Chondrocyte (in vitro differentiated cells): Measurements from ENCODE around the gene PBRM1. TPM values are rescaled to one million over a fixed set of nuclear protein-coding genes. Genes with fewer than 3 reads are reported as not detected.

Experiments
- DNase-seq: peaks from one replicate; pipeline ENCODE4 v3.0.0; 2021; ENCODE audit warnings: mixed read lengths, low spot score
- H3K27ac Mint-ChIP-seq: one replicate; pipeline ENCODE4 v1.8.0; 2021; ENCODE audit warnings: mild to moderate bottlenecking, moderate library complexity, mixed read lengths; ENCODE audit not compliant: unreplicated experiment
- H3K27me3 Mint-ChIP-seq: 2 replicates; pipeline ENCODE4 v1.8.0; 2021; ENCODE audit warnings: low read depth, mixed read lengths
- H3K36me3 Mint-ChIP-seq: 2 replicates; pipeline ENCODE4 v1.8.0; 2021; ENCODE audit warnings: low read depth, mixed read lengths
- H3K4me1 Mint-ChIP-seq: 2 replicates; pipeline ENCODE4 v1.8.0; 2021; ENCODE audit warnings: low read depth, mild to moderate bottlenecking, mixed read lengths
- H3K4me3 Mint-ChIP-seq: one replicate; pipeline ENCODE4 v1.8.0; 2021; ENCODE audit warnings: mild to moderate bottlenecking, moderate library complexity, mixed read lengths; ENCODE audit not compliant: unreplicated experiment
- H3K9me3 Mint-ChIP-seq: 2 replicates; pipeline ENCODE4 v1.8.0; 2021; ENCODE audit warnings: low read depth, mixed read lengths
- total RNA-seq: library from RNA; stranded (reverse); gene quantifications from 3 replicates; pipeline ENCODE4 v1.2.1, GENCODE V29; 2021
- TF ChIP-seq, protein P1 (sequence below): fragments of 200-600 bp; sonication (generic); IDR thresholded peaks from 2 replicates; pipeline ENCODE4 v1.5.0; 2021; ENCODE audit warnings: antibody characterized with exemption, mild to moderate bottlenecking, moderate library complexity

PBRM1 gene
- total RNA-seq, 1 donor from 2014 or later: 69.0 TPM

DNA sequence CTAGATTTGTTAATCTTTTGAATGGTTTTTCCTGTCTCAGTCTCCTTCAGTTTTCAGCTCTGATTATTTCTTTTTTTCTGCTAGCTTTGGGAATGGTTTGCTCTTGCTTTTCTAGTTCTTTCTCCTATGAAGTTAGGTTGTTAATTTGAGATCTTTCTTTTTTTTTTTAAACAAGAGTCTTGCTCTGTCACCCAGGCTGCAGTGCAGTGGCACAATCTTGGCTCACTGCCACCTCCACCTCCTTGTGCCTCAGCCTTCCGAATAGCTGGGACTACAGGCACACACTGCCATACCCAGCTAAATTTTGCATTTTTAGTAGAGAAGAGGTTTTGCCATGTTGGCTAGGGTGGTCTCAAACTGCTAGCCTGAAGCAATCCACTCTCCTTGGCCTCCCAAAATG, 92.6 kb downstream of the PBRM1 start:
- Mint-ChIP-seq H3K4me1 (no peaks in the 10 kb centered on the region), H3K36me3 (peaks cover 39% of the 10 kb centered on the region), H3K27ac (no peak overlapping the region), H3K4me3 (no peak overlapping the region), H3K9me3 (no peaks in the 10 kb centered on the region), H3K27me3 (no peaks in the 10 kb centered on the region)
- DNase-seq: no peak
- TF ChIP-seq, protein P1, sequence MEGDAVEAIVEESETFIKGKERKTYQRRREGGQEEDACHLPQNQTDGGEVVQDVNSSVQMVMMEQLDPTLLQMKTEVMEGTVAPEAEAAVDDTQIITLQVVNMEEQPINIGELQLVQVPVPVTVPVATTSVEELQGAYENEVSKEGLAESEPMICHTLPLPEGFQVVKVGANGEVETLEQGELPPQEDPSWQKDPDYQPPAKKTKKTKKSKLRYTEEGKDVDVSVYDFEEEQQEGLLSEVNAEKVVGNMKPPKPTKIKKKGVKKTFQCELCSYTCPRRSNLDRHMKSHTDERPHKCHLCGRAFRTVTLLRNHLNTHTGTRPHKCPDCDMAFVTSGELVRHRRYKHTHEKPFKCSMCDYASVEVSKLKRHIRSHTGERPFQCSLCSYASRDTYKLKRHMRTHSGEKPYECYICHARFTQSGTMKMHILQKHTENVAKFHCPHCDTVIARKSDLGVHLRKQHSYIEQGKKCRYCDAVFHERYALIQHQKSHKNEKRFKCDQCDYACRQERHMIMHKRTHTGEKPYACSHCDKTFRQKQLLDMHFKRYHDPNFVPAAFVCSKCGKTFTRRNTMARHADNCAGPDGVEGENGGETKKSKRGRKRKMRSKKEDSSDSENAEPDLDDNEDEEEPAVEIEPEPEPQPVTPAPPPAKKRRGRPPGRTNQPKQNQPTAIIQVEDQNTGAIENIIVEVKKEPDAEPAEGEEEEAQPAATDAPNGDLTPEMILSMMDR: no peak

DNA sequence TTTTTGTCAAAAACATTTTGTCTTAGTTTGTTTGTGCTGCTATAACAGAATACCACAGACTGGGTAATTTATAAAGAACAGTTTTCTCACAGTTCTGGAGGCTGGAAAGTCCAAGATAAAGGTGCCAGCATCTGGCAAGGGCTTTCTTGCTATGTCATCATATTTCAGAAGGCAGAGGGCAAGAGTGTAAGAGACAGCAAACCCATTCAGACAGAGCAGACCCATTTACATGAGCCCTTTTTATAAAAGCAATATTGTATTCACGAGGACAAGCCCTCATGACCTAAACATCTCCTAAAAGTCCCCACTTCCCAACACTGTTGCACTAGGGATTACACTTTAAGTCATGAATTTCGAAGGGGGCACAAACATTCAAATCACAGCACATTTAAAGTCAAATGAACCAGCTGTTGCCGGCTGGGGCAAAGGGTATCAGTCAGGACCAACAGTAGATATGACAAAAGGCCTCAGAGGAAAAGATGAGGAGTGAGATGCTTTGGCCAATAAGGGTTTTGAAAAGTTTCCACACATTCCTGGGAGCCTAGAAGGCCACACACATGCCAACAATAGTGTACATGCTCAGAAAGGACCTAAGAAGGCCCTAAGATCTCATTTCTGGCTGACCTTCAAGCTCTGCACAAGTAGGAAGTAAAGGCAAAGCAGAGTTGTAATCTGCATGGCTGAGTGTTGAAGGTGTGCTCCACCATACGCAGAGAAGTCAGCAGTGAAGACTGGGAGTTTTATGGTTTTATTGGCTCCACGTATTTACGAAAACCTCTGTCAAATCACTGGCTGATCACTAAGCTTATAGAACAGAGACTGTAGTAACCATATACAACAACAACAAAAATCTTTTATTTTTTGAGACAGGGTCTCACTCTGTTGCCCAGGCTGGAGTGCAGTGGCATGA, 111.4 kb downstream of the PBRM1 start:
- peaks cover 40% of the 10 kb centered on the region for H3K36me3 Mint-ChIP-seq
- peak overlapping the region; percentile 43 for H3K27ac Mint-ChIP-seq
- peaks cover 15% of the 10 kb centered on the region for H3K4me1 Mint-ChIP-seq
- TF ChIP-seq, protein P1: no peak
- H3K9me3 Mint-ChIP-seq: peaks cover 3% of the 10 kb centered on the region
- H3K4me3 Mint-ChIP-seq: no peak overlapping the region
- H3K27me3 Mint-ChIP-seq: no peaks in the 10 kb centered on the region
- no peak for DNase-seq

DNA sequence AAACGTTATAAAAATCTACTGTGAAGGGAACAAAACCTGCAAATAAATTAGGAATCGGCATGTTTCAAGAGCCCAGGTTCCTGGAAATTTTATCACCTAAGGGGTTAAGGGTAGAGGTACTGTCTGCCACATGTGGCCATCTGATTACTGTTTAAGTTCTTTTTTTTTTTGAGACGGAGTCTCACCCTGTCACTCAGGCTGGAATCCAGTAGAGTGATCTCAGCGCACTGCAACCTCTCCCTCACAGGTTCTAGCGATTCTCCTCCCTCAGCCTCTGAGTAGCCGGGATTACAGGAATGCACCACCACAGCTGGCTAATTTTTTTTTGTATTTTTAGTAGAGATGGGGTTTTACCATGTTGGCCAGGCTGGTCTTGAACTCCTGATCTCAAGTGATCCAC, 113.5 kb downstream of the PBRM1 start:
- Mint-ChIP-seq H3K9me3 (peaks cover 3% of the 10 kb centered on the region), H3K27me3 (no peaks in the 10 kb centered on the region), H3K4me3 (no peak overlapping the region), H3K4me1 (peaks cover 15% of the 10 kb centered on the region), H3K27ac (no peak overlapping the region), H3K36me3 (peaks cover 26% of the 10 kb centered on the region)
- no peak for DNase-seq
- TF ChIP-seq, protein P1: no peak

DNA sequence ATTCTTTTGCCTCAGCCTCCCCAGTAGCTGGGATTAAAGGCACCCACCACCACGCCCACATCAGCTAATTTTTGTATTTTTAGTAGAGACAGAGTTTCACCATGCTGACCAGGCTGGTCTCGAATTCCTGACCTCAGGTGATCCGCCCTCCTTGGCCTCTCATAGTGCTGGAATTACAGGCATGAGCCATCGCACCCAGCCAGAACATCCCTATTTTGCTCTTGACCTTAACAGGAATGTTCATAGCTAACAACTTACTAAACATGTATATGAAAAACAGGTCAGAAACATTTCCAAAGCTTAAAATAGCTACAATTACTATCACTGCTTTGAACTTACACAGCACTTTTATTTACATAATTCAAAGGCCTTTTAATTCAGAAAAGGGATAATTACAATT, 115.6 kb downstream of the PBRM1 start:
- TF ChIP-seq, protein P1: no peak
- no peak for DNase-seq
- Mint-ChIP-seq H3K9me3 (no peaks in the 10 kb centered on the region), H3K36me3 (peaks cover 23% of the 10 kb centered on the region), H3K27me3 (no peaks in the 10 kb centered on the region), H3K27ac (peak overlapping the region; percentile 3), H3K4me1 (peaks cover 15% of the 10 kb centered on the region), H3K4me3 (no peak overlapping the region)

DNA sequence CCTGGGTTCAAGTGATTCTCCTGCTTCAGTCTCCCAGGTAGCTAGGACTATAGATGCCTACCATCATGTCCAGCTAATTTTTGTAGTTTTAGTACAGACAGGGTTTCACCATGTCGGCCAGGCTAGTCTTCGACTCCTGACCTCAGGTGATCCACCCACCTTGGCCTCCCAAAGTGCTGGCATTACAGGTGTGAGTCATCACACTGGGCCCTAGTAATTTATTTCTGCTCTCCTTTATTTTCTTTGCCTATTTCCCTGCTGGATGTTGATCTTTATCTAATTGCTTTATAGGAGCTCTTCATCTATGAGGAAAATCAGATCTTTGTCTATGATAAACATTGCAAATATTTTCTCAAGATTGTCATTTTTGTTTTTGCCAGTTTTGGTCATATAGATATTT, 117.6 kb downstream of the PBRM1 start:
- no peaks in the 10 kb centered on the region for H3K9me3 Mint-ChIP-seq
- peaks cover 6% of the 10 kb centered on the region for H3K4me1 Mint-ChIP-seq
- H3K27ac Mint-ChIP-seq: no peak overlapping the region
- no peak for DNase-seq
- peaks cover 19% of the 10 kb centered on the region for H3K36me3 Mint-ChIP-seq
- TF ChIP-seq, protein P1: no peak
- H3K4me3 Mint-ChIP-seq: no peak overlapping the region
- no peaks in the 10 kb centered on the region for H3K27me3 Mint-ChIP-seq
